NCI-H526 (cell line): ENCODE measurements around the gene IRS1.

Experiments
- DNase-seq, 2 experiments: peaks; one replicate each; lab custom pipeline; 2025; lab: John Stamatoyannopoulos, UW

Gene IRS1

GRCh38 chr2:226791056-226791486, 8.5 kb downstream of the IRS1 start:
- DNase-seq = peak; percentile 43 to 73

- no peak for DNase-seq
Measured at GRCh38 chr2:226790431-226790830, 9.2 kb downstream of the IRS1 start.

- no peak for DNase-seq
Measured at GRCh38 chr2:226790011-226790410, 9.6 kb downstream of the IRS1 start.

- DNase-seq = no peak
Measured at GRCh38 chr2:226788881-226789490, 10.6 kb downstream of the IRS1 start.

- DNase-seq = no peak
Measured at GRCh38 chr2:226788064-226788463, 11.6 kb downstream of the IRS1 start.

- DNase-seq = no peak
Measured at GRCh38 chr2:226783885-226784284, 15.7 kb downstream of the IRS1 start.

- no peak for DNase-seq
Measured at GRCh38 chr2:226782092-226782713, 17.4 kb downstream of the IRS1 start.

- no peak for DNase-seq
Measured at GRCh38 chr2:226780431-226780830, 19.2 kb downstream of the IRS1 start.

GRCh38 chr2:226777611-226778010, 22.0 kb downstream of the IRS1 start:
- DNase-seq = no peak

- DNase-seq = no peak
Measured at GRCh38 chr2:226776104-226776503, 23.5 kb downstream of the IRS1 start.

GRCh38 chr2:226775032-226775509, 24.5 kb downstream of the IRS1 start:
- DNase-seq = no peak

GRCh38 chr2:226773291-226773690, 26.3 kb downstream of the IRS1 start:
- DNase-seq = no peak

- DNase-seq = no peak
Measured at GRCh38 chr2:226772389-226773179, 27.0 kb downstream of the IRS1 start.

GRCh38 chr2:226771067-226771466, 28.6 kb downstream of the IRS1 start:
- DNase-seq = no peak

- DNase-seq = no peak
Measured at GRCh38 chr2:226767056-226767813, 32.4 kb downstream of the IRS1 start.

GRCh38 chr2:226766352-226767055, 33.1 kb downstream of the IRS1 start:
- DNase-seq = no peak

GRCh38 chr2:226763320-226763719, 36.3 kb downstream of the IRS1 start:
- DNase-seq = no peak

GRCh38 chr2:226761195-226761583, 38.4 kb downstream of the IRS1 start:
- no peak for DNase-seq

- DNase-seq = no peak
Measured at GRCh38 chr2:226760412-226761194, 39.0 kb downstream of the IRS1 start.

GRCh38 chr2:226759768-226760167, 39.9 kb downstream of the IRS1 start:
- DNase-seq = no peak
